ENCODE measurements around the gene GRID2.

DNA sequence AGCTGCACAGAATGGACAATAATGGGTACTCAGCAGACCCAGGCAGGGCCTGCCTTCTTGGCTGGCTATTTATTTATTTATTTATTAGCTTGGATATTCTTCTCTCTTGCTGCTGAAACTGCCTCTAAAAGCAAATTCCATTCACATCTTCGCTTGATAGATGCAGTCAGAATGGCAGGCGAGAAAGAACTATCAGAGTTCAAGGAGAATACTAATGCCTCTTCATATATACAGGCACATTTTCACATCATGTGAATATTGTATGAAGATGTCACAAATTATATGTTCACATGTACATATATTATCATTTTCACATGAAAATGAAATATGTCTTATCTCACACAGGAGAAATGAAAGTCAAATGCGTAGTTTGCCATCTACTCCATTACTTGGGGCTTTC, 1045.1 kb downstream of the GRID2 start:
- TF ChIP-seq POLR2A (IDR thresholded peaks at IDR 0.05; ENCODE audit: low read depth, low read length), result no peak
- TF ChIP-seq POLR2AphosphoS5 (IDR thresholded peaks at IDR 0.05; ENCODE audit: low read depth, low read length), result no peak
- no peak for TF ChIP-seq TAF1 (IDR thresholded peaks at IDR 0.05; ENCODE audit: low read depth, low read length)
- TF ChIP-seq POU2F2 (IDR thresholded peaks at IDR 0.05; ENCODE audit: low read depth, low read length), result no peak
- no peak for TF ChIP-seq PAX5 (IDR thresholded peaks at IDR 0.05; ENCODE audit: insufficient read depth, low read length, severe bottlenecking)
- TF ChIP-seq SPI1 (IDR thresholded peaks at IDR 0.05; ENCODE audit: low read depth, low read length), result no peak

Data from GM12891 (cell line).